Measurements from ENCODE around the gene ITGA3. TPM values are rescaled to one million over a fixed set of nuclear protein-coding genes. Genes with fewer than 3 reads are reported as not detected.

The ITGA3 gene
- total RNA-seq, 1 experiment from 2014 or later: 22.5 TPM

DNA sequence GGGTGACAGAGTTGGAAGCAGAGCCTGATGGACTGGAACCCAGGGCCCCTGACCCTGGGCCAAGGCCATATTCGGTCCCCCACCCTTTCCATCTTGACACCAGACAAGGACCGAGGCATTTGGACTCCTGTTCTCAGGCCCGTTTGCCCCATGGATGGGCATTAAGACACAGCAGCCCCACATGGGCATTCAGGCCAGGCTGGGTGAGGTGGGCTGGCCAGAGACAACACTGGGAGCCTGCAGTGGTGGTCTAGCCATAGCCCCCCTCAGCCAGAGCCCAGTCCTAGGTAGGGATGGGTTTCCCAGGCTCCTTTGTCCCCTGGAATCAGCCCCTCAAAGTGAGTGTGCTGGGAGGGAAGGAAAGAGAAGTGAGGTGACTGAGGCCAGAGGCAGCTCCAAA, 40.8 kb downstream of the ITGA3 start:
- no CpG with 5 or more reads among the region's 3 CpGs for WGBS (ENCODE audit: extremely low coverage, insufficient read length, low lambda C conversion rate)
- Mint-ChIP-seq H3K9me3 (no peaks in the 10 kb centered on the region), H3K4me3 (peak overlapping the region; percentile 93 to 99; a peak in 2 of 5 replicates), H3K36me3 (ENCODE audit: insufficient read depth in 1 of 3, low read depth in 3 of 3) (peaks cover 0 to 8% (median 0%) of the 10 kb centered on the region in 3 experiments; a peak in 4 of 7 replicates), H3K27me3 (ENCODE audit: low read depth) (peaks cover 2% of the 10 kb centered on the region; the same call in 1 of the 2 replicates), H3K27ac (no peak overlapping the region), H3K4me1 (peaks cover 30 to 36% of the 10 kb centered on the region in 2 experiments)
- Histone ChIP-seq H2BK5ac (ENCODE audit: insufficient read length, low read length) (no peak overlapping the region), H3K23ac (ENCODE audit: insufficient read length, low read depth, low read length) (no peak overlapping the region), H4K20me1 (ENCODE audit: control insufficient read depth, insufficient read depth, insufficient read length) (no peaks in the 10 kb centered on the region), H4K5ac (ENCODE audit: insufficient read length, low read depth, low read length) (no peak overlapping the region), H3K4me2 (ENCODE audit: insufficient read depth, insufficient read length, low read length) (no peak overlapping the region), H3K4me1 (ENCODE audit: insufficient read depth, low read length) (no peaks in the 10 kb centered on the region; the same call in 1 of the 2 replicates), H3K9me3 (ENCODE audit: control insufficient read depth, low read depth, low read length) (no peaks in the 10 kb centered on the region), H4K91ac (ENCODE audit: insufficient read length, low read depth, low read length) (no peak overlapping the region), H2AK5ac (ENCODE audit: insufficient read length, low read length) (no peak overlapping the region), H4K8ac (replicated peaks; ENCODE audit: insufficient read length, low read depth, low read length) (no peak overlapping the region), H2BK20ac (ENCODE audit: low read depth, low read length, poor library complexity, severe bottlenecking) (no peak overlapping the region), H3K56ac (ENCODE audit: insufficient read length, low read depth, low read length) (no peak overlapping the region), H3K79me2 (ENCODE audit: insufficient read depth, low read length) (no peaks in the 10 kb centered on the region), H3K14ac (ENCODE audit: insufficient read depth, low read length) (no peak overlapping the region), H2BK12ac (ENCODE audit: insufficient read length, low read depth, low read length) (no peak overlapping the region), H3K18ac (ENCODE audit: insufficient read length, low read depth, low read length) (no peak overlapping the region), H3K9ac (ENCODE audit: extremely low read depth, insufficient read length, low read length) (no peak overlapping the region), H3T11ph (ENCODE audit: low read length) (no peak overlapping the region), H3K79me1 (ENCODE audit: insufficient read depth, low read depth, low read length, poor library complexity, severe bottlenecking) (no peaks in the 10 kb centered on the region), H3K27ac (ENCODE audit: insufficient read length, low read depth, low read length) (no peak overlapping the region), H2BK15ac (ENCODE audit: low read depth, low read length) (no peak overlapping the region), H2BK120ac (ENCODE audit: low read depth, low read length, poor library complexity, severe bottlenecking) (no peak overlapping the region), H2AFZ (ENCODE audit: low read length) (no peak overlapping the region), H3K4ac (ENCODE audit: low read depth, low read length) (no peak overlapping the region), H3K27me3 (ENCODE audit: insufficient read depth, low read length) (no peaks in the 10 kb centered on the region), H3K23me2 (ENCODE audit: insufficient read length, low read depth, low read length, poor library complexity, severe bottlenecking) (peaks cover 12% of the 10 kb centered on the region)
- DNase-seq: no peak
- TF ChIP-seq, protein P1, sequence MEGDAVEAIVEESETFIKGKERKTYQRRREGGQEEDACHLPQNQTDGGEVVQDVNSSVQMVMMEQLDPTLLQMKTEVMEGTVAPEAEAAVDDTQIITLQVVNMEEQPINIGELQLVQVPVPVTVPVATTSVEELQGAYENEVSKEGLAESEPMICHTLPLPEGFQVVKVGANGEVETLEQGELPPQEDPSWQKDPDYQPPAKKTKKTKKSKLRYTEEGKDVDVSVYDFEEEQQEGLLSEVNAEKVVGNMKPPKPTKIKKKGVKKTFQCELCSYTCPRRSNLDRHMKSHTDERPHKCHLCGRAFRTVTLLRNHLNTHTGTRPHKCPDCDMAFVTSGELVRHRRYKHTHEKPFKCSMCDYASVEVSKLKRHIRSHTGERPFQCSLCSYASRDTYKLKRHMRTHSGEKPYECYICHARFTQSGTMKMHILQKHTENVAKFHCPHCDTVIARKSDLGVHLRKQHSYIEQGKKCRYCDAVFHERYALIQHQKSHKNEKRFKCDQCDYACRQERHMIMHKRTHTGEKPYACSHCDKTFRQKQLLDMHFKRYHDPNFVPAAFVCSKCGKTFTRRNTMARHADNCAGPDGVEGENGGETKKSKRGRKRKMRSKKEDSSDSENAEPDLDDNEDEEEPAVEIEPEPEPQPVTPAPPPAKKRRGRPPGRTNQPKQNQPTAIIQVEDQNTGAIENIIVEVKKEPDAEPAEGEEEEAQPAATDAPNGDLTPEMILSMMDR (conservative IDR thresholded peaks at IDR 0.05): no peak
